Esophagus squamous epithelium (tissue), 4 donors: ENCODE data around the gene COX6B2.

Source experiments
- POLR2A ChIP-seq, 4 donors: fragments of 450-650 bp; IDR thresholded peaks; one replicate each; pipeline ENCODE4 v1.6.1; 2017; ENCODE audit warnings: antibody characterized with exemption in 4 of 4, mild to moderate bottlenecking in 4 of 4, moderate library complexity in 3 of 4
- TF ChIP-seq, protein P1 (sequence below), 6 experiments: fragments of 450-650 bp in 4 of 6; fragments of 200-600 bp in 2 of 6; sonication (generic) in 2 of 6; IDR thresholded peaks; one replicate each; pipeline ENCODE4 v1.5.1; 2016 to 2019; ENCODE audit warnings: antibody characterized with exemption in 6 of 6, mild to moderate bottlenecking in 4 of 6, moderate library complexity in 4 of 6

DNA sequence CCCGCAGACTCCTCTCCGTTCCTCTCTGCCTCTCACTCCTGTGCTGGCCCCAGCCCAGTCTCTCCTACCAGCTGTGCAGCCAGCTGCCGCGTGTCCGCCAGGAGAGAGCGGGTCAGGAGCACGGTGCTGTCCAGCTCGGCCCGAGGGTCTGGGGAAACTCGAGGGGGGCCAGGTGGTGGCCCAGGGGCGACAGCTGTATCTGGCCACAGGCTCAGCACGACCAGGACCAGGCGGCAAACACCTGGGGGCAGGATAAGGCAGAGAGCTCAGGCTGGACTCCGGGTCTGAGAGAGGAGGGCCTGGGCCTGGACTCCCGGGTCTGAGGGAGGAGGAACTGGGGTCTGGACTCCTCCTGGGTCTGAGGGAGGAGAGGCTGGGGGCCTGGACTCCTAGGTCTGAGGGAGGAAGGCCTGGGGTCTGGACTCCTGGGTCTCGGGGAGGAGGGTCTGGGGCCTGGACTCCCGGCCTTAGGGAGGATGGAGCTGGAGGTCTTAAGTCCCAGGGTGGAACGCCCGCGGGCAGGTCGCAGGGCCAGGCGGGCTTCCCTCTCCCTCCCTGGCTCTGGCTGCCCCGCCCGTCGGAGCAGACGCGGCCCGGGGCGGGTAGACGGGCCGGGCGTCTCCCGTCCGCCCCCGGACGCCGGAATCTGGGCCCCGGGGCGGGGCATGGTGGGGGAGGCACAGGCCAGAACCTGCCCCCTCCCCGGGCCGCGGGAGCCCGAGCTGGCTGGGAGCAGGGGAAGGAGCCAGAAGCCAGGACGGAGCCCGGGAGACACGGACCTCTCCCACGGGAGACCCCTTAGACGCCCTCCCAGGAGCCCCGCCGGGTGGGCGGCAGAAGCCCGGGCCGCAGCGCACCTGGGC is 14.4 kb upstream of the COX6B2 start:
- TF ChIP-seq, protein P1, sequence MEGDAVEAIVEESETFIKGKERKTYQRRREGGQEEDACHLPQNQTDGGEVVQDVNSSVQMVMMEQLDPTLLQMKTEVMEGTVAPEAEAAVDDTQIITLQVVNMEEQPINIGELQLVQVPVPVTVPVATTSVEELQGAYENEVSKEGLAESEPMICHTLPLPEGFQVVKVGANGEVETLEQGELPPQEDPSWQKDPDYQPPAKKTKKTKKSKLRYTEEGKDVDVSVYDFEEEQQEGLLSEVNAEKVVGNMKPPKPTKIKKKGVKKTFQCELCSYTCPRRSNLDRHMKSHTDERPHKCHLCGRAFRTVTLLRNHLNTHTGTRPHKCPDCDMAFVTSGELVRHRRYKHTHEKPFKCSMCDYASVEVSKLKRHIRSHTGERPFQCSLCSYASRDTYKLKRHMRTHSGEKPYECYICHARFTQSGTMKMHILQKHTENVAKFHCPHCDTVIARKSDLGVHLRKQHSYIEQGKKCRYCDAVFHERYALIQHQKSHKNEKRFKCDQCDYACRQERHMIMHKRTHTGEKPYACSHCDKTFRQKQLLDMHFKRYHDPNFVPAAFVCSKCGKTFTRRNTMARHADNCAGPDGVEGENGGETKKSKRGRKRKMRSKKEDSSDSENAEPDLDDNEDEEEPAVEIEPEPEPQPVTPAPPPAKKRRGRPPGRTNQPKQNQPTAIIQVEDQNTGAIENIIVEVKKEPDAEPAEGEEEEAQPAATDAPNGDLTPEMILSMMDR (IDR thresholded peaks at IDR 0.05) = no peak
- no peak for TF ChIP-seq POLR2A (IDR thresholded peaks at IDR 0.05)
